GM12874 (cell line): ENCODE measurements around the gene HSPBP1.

Experiments used
- TF ChIP-seq, protein P1 (sequence below): IDR thresholded peaks from 2 replicates; pipeline ENCODE4 v1.5.1; 2011; ENCODE audit warnings: low read depth, mild to moderate bottlenecking, control low read depth, low read length, moderate library complexity; ENCODE audit not compliant: insufficient read depth

The HSPBP1 gene, protein sequence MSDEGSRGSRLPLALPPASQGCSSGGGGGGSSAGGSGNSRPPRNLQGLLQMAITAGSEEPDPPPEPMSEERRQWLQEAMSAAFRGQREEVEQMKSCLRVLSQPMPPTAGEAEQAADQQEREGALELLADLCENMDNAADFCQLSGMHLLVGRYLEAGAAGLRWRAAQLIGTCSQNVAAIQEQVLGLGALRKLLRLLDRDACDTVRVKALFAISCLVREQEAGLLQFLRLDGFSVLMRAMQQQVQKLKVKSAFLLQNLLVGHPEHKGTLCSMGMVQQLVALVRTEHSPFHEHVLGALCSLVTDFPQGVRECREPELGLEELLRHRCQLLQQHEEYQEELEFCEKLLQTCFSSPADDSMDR

DNA sequence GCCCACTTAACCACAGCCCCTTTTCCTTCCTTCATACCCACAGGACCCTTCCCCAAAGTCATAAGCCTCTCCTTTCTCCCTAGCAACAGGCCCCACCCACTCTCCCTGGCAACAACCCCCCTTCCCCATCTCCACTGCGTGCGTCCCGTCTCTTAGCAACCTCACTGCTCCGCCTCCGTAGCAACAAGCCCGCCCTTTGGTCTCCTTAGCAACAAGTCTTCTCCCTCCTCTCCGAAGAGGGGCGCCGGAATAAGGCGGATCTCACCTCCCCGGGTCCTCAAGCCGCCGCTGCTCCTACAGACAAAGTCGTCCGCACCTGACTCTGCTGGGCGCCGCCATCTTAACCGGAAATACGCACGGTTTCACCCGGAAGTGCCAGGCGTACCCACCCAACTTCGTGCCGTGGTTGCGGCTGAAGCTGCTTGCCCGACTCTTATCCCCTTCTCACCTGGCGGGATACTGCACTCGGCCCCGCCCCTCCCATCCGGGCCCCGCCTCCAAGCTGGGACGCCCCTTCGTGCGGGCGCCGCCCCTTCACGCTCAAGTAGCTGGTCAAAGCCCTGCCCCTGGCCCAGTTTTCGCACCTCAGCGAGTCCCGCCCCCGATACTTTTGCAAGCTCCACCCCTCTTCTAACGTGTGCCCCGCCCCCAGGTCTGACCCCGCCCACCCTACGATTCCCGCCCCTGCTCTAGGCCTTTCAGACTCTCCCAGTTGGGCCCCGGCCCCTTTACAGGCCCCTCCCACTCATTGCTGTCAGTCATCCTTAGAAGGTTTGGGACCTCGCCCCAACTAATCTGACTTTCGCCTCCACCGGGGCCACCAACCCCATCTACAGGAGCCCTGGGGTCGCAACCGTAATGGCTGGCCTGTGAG lies at the start of gene HSPBP1:
TSS of gene HSPBP1 (minus strand) at position 341 of the 874 bp plus-strand sequence. CDS start 502 bp downstream, outside the sequence.
- TF ChIP-seq, protein P1, sequence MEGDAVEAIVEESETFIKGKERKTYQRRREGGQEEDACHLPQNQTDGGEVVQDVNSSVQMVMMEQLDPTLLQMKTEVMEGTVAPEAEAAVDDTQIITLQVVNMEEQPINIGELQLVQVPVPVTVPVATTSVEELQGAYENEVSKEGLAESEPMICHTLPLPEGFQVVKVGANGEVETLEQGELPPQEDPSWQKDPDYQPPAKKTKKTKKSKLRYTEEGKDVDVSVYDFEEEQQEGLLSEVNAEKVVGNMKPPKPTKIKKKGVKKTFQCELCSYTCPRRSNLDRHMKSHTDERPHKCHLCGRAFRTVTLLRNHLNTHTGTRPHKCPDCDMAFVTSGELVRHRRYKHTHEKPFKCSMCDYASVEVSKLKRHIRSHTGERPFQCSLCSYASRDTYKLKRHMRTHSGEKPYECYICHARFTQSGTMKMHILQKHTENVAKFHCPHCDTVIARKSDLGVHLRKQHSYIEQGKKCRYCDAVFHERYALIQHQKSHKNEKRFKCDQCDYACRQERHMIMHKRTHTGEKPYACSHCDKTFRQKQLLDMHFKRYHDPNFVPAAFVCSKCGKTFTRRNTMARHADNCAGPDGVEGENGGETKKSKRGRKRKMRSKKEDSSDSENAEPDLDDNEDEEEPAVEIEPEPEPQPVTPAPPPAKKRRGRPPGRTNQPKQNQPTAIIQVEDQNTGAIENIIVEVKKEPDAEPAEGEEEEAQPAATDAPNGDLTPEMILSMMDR: no peak

DNA sequence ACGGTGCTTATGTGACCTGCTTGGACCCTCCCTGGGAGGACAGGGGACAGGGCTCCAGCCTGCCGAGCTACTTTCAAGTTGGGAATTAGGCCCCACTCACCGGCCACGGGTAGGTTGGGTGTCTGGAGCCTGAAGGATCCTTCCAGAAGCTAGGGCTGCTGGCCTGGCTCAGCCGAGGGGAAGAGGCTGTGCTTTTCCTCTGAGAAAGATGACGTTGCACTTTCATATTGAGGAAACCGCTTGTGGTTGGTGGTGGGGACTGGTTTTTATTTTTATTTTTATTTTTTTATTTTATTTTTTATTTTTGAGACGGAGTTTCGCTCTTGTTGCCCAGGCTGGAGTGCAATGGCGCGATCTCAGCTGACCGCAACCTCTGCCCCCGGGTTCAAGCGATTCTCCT lies 45.3 kb upstream of the HSPBP1 start, which contains the start of gene TMEM150B:
TSS of gene TMEM150B (minus strand) at position 170 of the 400 bp plus-strand sequence. CDS start 4,305 bp downstream, outside the sequence.
- TF ChIP-seq, protein P1: no peak

DNA sequence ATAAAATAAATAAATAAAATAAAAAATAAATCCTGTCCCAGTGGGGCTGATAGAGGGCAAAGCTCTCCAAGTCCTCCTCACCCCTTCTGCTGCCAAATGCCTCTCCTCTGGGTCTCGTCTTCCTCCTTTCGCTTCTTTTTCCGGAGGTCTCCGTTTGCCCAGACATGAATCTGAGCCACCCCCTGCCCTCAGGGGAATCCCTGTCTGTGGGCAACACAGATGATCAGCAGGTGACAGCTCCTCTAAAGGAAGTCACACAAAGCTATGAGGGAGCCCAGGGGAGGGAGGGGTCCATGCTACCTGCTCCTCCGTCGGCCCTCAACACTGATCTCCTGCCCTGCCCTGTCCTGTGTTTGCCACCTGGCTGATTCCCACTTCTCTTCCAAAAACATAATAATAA lies 44.8 kb upstream of the HSPBP1 start:
- TF ChIP-seq, protein P1: no peak

DNA sequence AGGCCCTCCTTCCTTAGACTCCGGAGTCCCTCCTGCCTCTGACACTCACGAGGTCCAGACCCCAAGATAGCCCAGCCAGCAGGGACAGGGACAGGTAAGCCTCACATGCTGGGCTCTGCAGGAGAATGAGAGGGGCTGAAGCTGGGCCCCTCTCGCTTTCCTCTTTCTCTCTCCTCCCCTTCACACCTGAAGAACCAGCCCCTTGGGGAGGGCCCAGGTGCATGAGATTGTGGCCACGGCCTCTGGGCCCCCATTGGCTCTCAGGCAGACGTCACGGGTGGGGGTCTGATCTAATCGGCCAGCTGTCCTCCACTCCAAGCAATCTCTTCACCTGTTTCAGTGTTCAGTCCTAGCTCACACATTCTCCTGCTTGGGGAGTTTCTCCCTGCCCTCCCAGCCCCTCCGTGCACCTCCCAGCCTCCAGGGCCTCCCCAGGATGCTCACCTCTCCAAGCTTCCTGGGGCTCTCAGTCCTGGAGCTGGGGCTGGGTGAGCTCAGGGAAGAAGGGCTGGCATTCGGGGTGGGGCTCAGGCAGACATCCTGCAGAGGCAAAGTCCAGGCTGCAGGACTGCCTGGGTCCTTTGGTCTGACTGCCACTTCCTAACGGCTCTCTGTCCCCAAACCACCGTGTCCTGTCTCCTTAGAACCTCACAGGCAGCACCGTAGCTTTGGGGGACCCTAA lies 42.4 kb upstream of the HSPBP1 start:
- TF ChIP-seq, protein P1: no peak

DNA sequence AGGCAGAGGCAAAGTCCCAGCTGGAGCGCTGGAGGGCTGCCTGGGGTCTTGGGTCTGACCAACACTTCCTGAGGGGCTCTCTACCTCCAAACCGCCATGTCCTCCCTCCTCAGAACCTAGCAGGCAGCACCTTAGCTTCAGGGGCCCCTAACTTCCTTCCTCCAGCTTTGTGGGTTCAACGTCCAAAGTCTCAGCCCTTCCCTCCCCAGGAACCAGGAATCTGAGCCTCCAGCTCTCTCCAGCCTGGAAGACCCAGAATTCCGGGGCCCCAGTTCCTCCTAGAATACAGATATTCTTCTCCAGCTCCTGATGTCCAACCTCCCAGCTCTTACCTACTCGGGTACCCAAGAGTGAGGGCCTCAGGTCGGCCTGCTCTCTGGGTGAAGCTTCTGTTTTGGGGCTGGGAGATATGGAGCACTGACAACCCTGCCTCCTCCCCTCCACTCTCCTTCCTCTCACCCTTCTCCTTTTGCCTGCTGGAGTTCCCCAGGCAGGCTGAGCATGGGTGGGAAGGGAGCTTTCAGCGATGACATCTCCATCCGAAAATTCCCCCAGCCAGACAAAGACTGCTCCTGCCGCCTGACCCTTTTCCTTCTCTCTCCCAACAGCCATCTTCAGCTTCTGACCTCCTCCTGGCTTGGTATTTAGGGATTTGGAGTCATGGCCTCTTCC lies 41.7 kb upstream of the HSPBP1 start:
- TF ChIP-seq, protein P1: no peak

DNA sequence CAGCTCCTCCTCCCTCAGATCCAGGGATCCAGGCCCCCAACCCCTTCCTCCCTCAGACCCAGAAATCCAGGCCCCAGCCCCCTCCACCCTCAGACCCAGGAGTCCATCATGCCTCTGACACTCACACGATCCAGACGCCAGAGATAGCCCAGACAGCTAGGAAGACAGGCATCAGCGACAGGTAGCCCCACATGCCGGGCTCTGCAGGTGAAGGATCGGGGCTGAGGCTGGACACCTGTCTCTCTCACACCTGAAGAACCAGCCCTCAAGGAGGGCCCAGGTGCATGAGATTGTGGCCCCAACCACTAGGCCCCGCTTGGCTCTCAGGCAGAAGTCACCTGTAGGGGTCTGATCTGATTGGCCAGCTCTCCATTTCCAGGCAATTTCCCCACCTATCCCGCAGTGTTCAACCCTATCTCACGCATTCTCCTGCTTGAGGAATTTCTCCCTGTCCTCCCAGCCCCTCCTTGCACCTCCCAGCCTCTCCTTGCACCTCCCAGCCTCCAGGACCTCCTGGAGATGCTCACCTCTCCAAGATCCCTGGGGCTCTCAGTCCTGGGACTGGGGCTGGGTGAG lies 41.0 kb upstream of the HSPBP1 start:
- TF ChIP-seq, protein P1: no peak
